GM18907 (cell line): ENCODE results near the gene SOST.
A peak's percentile ranks its signal among the peaks of the same experiment; 100 is the strongest.
"Not testable (repeated sequence)": the region's sequence is repeated elsewhere in the genome, so short reads cannot be mapped to it uniquely, and the experiment has no call there.

Source experiments
- ATAC-seq: cut with Tn5 transposase; IDR thresholded peaks from one replicate; pipeline ENCODE4 v1.9.1; 2021; ENCODE audit warnings: mild to moderate bottlenecking, moderate library complexity; ENCODE audit not compliant: unreplicated experiment

Gene SOST

GRCh38 chr17:43758497-43759174, at the start of gene SOST:
TSS of gene SOST (minus strand) at chr17:43758791. CDS start at chr17:43758741, 50 bp downstream.
- no peak for ATAC-seq

- no peak for ATAC-seq
Observed at GRCh38 chr17:43808076-43808475, 49.5 kb upstream of the SOST start.

- ATAC-seq, result no peak
Observed at GRCh38 chr17:43805117-43805516, 46.5 kb upstream of the SOST start.

- ATAC-seq, result no peak
Observed at GRCh38 chr17:43803758-43804157, 45.2 kb upstream of the SOST start.

GRCh38 chr17:43801844-43802243, 43.3 kb upstream of the SOST start:
- ATAC-seq, result no peak

GRCh38 chr17:43800736-43801135, 42.1 kb upstream of the SOST start:
- no peak for ATAC-seq

GRCh38 chr17:43799047-43799446, 40.5 kb upstream of the SOST start:
- ATAC-seq, result no peak

- ATAC-seq, result not testable (repeated sequence)
Observed at GRCh38 chr17:43798024-43798423, 39.4 kb upstream of the SOST start.

GRCh38 chr17:43792668-43793067, 34.1 kb upstream of the SOST start:
- not testable (repeated sequence) for ATAC-seq

- ATAC-seq, result no peak
Observed at GRCh38 chr17:43791589-43791988, 33.0 kb upstream of the SOST start.

- ATAC-seq, result no peak
Observed at GRCh38 chr17:43790311-43790940, 31.8 kb upstream of the SOST start.

- ATAC-seq, result no peak
Observed at GRCh38 chr17:43789482-43789881, 30.9 kb upstream of the SOST start.

- no peak for ATAC-seq
Observed at GRCh38 chr17:43788540-43788939, 29.9 kb upstream of the SOST start.

GRCh38 chr17:43787728-43788127, 29.1 kb upstream of the SOST start:
- ATAC-seq, result no peak

GRCh38 chr17:43784628-43785101, 26.1 kb upstream of the SOST start:
- no peak for ATAC-seq

GRCh38 chr17:43784068-43784467, 25.5 kb upstream of the SOST start:
- no peak for ATAC-seq

- ATAC-seq, result no peak
Observed at GRCh38 chr17:43782913-43783680, 24.5 kb upstream of the SOST start.

GRCh38 chr17:43780135-43780534, 21.5 kb upstream of the SOST start, which contains the start of gene CFAP97D1:
TSS of gene CFAP97D1 (plus strand) at chr17:43780435. CDS start at chr17:43780463, 28 bp downstream.
- no peak for ATAC-seq

GRCh38 chr17:43779145-43780125, 20.8 kb upstream of the SOST start:
- ATAC-seq, result peak; percentile 16

- peak; percentile 79 for ATAC-seq
Observed at GRCh38 chr17:43778337-43779144, 19.9 kb upstream of the SOST start, which contains the start of gene DUSP3. TSS of gene DUSP3 (minus strand) at chr17:43778977. CDS start at chr17:43778924, 53 bp downstream.
